Activated CD4-positive, alpha-beta T cell treated with anti-CD3 and anti-CD28 coated beads, Interleukin-2, amount 50 U/mL, for 48 hours (primary cell): ENCODE results near the gene ZNF324.
A peak's percentile ranks its signal among the peaks of the same experiment; 100 is the strongest.
"Not testable (repeated sequence)": the region's sequence is repeated elsewhere in the genome, so short reads cannot be mapped to it uniquely, and the experiment has no call there.

Experiments
- DNase-seq, 2 experiments: peaks; one replicate each; pipeline ENCODE4 v3.0.0-alpha.2; 2020

Gene ZNF324

GRCh38 chr19:58507602-58508223, 40.8 kb downstream of the ZNF324 start:
- not testable (repeated sequence) for DNase-seq

- no peak for DNase-seq
Observed at GRCh38 chr19:58509731-58510083, 42.8 kb downstream of the ZNF324 start.

- no peak for DNase-seq
Observed at GRCh38 chr19:58510084-58510862, 43.4 kb downstream of the ZNF324 start.

GRCh38 chr19:58511353-58512208, 44.7 kb downstream of the ZNF324 start, which contains the start of gene SLC27A5:
TSS of gene SLC27A5 (minus strand) at chr19:58511992. CDS start at chr19:58511955, 37 bp downstream.
- no peak for DNase-seq

GRCh38 chr19:58513213-58513693, 46.4 kb downstream of the ZNF324 start:
- DNase-seq: peak in 1 of 2 experiments; percentile 23

GRCh38 chr19:58513694-58514563, 47.0 kb downstream of the ZNF324 start:
- peak; percentile 96 to 97 for DNase-seq

GRCh38 chr19:58514564-58515022, 47.7 kb downstream of the ZNF324 start:
- DNase-seq: no peak

GRCh38 chr19:58515259-58515658, 48.4 kb downstream of the ZNF324 start:
- DNase-seq: no peak

- no peak for DNase-seq
Observed at GRCh38 chr19:58516246-58516836, 49.5 kb downstream of the ZNF324 start.

GRCh38 chr19:58516964-58517833, 50.3 kb downstream of the ZNF324 start:
- DNase-seq: no peak

GRCh38 chr19:58518256-58519086, 51.6 kb downstream of the ZNF324 start:
- DNase-seq: peak in 1 of 2 experiments; percentile 38

- peak; percentile 64 to 70 for DNase-seq
Observed at GRCh38 chr19:58519087-58519354, 52.1 kb downstream of the ZNF324 start.

GRCh38 chr19:58519355-58520256, 52.7 kb downstream of the ZNF324 start, which contains the start of gene ZBTB45:
TSS of gene ZBTB45 (minus strand) at chr19:58519810. CDS start at chr19:58517673, 2,137 bp downstream.
- peak; percentile 89 to 94 for DNase-seq

GRCh38 chr19:58520257-58520599, 53.3 kb downstream of the ZNF324 start:
- no peak for DNase-seq

- DNase-seq: no peak
Observed at GRCh38 chr19:58521651-58522050, 54.8 kb downstream of the ZNF324 start.

GRCh38 chr19:58522709-58523108, 55.8 kb downstream of the ZNF324 start:
- no peak for DNase-seq
